SK-N-MC (cell line): ENCODE data around the gene TAF11L8.
A peak's percentile ranks its signal among the peaks of the same experiment; 100 is the strongest.
"Not testable (repeated sequence)": the region's sequence is repeated elsewhere in the genome, so short reads cannot be mapped to it uniquely, and the experiment has no call there.

Experiments used
- DNase-seq: peaks from one replicate; pipeline ENCODE4 v3.0.0-alpha.2; 2011; ENCODE audit warnings: low read depth, low spot score
- H3K27ac ChIP-seq: fragments of 200-600 bp; sonication (generic); 2 replicates; pipeline ENCODE4 v1.5.1; 2016; ENCODE audit warnings: mixed run types
- H3K36me3 ChIP-seq: fragments of 200-600 bp; sonication (generic); 2 replicates; pipeline ENCODE4 v1.6.1; 2017; ENCODE audit warnings: antibody characterized with exemption, low read length, mixed read lengths; ENCODE audit not compliant: insufficient read depth
- H3K4me3 ChIP-seq: fragments of 200-600 bp; sonication (generic); 2 replicates; pipeline ENCODE4 v1.5.1; 2016
- H3K9ac ChIP-seq: fragments of 200-600 bp; sonication (generic); 2 replicates; pipeline ENCODE4 v1.8.0; 2017; ENCODE audit warnings: mixed run types, mixed read lengths; ENCODE audit not compliant: insufficient read length
- H3K9me3 ChIP-seq: fragments of 200-600 bp; sonication (generic); 2 replicates; pipeline ENCODE4 v1.6.1; 2017; ENCODE audit warnings: low read depth, mild to moderate bottlenecking, antibody characterized with exemption, low read length, moderate library complexity, mixed read lengths
- EZH2 ChIP-seq: fragments of 200-600 bp; sonication (generic); IDR thresholded peaks from one replicate; pipeline ENCODE4 v1.6.1; 2017; ENCODE audit warnings: antibody characterized with exemption
- FOXP2 ChIP-seq: optimal IDR thresholded peaks from 2 replicates; pipeline ENCODE3; 2011; ENCODE audit warnings: mild to moderate bottlenecking, moderate library complexity; ENCODE audit not compliant: insufficient read depth; ENCODE audit errors: extremely low read length, control extremely low read depth
- POLR2AphosphoS5 ChIP-seq: IDR thresholded peaks from 2 replicates; pipeline ENCODE4 v1.6.1; 2012; ENCODE audit warnings: mild to moderate bottlenecking, low read depth, low read length, borderline replicate concordance

Gene TAF11L8

GRCh38 chr5:17604951-17605350, 14.2 kb upstream of the TAF11L8 start:
- no peak overlapping the region for H3K9ac ChIP-seq
- no peak for DNase-seq
- no peak for TF ChIP-seq FOXP2
- TF ChIP-seq POLR2AphosphoS5, result no peak
- no peak for TF ChIP-seq EZH2
- H3K36me3 ChIP-seq, result no peaks in the 10 kb centered on the region
- H3K27ac ChIP-seq, result no peak overlapping the region
- H3K4me3 ChIP-seq, result no peak overlapping the region
- H3K9me3 ChIP-seq, result no peaks in the 10 kb centered on the region

- DNase-seq, H3K36me3 ChIP-seq, H3K4me3 ChIP-seq, H3K27ac ChIP-seq, H3K9me3 ChIP-seq: not testable (repeated sequence)
- H3K9ac ChIP-seq, result peak within 1 kb of the TSS; percentile 32
Measured at GRCh38 chr5:17603880-17604279, 13.1 kb upstream of the TAF11L8 start, which contains the start of gene TAF11L11. Gene TAF11L11 (plus strand): TSS chr5:17604183.

GRCh38 chr5:17597728-17598127, 7.0 kb upstream of the TAF11L8 start, which contains the start of gene TAF11L10:
Gene TAF11L10 (minus strand): TSS chr5:17597828.
- H3K4me3 ChIP-seq, H3K27ac ChIP-seq, H3K9me3 ChIP-seq, H3K9ac ChIP-seq, DNase-seq, H3K36me3 ChIP-seq: not testable (repeated sequence)

- not testable (repeated sequence) for DNase-seq, H3K4me3 ChIP-seq, H3K9ac ChIP-seq, H3K36me3 ChIP-seq, H3K9me3 ChIP-seq, H3K27ac ChIP-seq
Measured at GRCh38 chr5:17594255-17594654, 3.5 kb upstream of the TAF11L8 start, which contains the start of gene TAF11L9. Gene TAF11L9 (minus strand): TSS chr5:17594394.

- not testable (repeated sequence) for H3K27ac ChIP-seq, H3K36me3 ChIP-seq, H3K9ac ChIP-seq, H3K4me3 ChIP-seq, H3K9me3 ChIP-seq, DNase-seq
Measured at GRCh38 chr5:17585658-17586057, 5.1 kb downstream of the TAF11L8 start, which contains the start of gene TAF11L7. Gene TAF11L7 (minus strand): TSS chr5:17585758.
